Upper lobe of right lung (tissue), 1 donor: ENCODE data around the gene EIF4E3. TPM values are rescaled to one million over a fixed set of nuclear protein-coding genes. Genes with fewer than 3 reads are reported as not detected.

Source experiments
- ATAC-seq: fragments of 200-7000 bp; cut with Tn5 transposase; one replicate; pipeline ENCODE4 v1.9.1; 2020; ENCODE audit warnings: mild to moderate bottlenecking, moderate library complexity
- DNase-seq: peaks from one replicate; pipeline ENCODE4 v3.0.0-alpha.2; 2020
- H3K27ac ChIP-seq: fragments of 200-600 bp; one replicate; pipeline ENCODE4 v1.8.0; 2022
- H3K27me3 ChIP-seq: fragments of 200-600 bp; one replicate; pipeline ENCODE4 v1.8.0; 2022; ENCODE audit warnings: mild to moderate bottlenecking
- H3K36me3 ChIP-seq: fragments of 200-600 bp; one replicate; pipeline ENCODE4 v1.8.0; 2022
- H3K4me1 ChIP-seq: fragments of 200-600 bp; one replicate; pipeline ENCODE4 v1.8.0; 2022
- H3K4me3 ChIP-seq: fragments of 200-600 bp; one replicate; pipeline ENCODE4 v1.8.0; 2022; ENCODE audit warnings: mild to moderate bottlenecking
- H3K9me3 ChIP-seq: fragments of 200-600 bp; one replicate; pipeline ENCODE4 v1.8.0; 2022
- intact Hi-C: fragments of 100-400 bp; cut with DNase I; formaldehyde crosslinking; loops from one replicate; pipeline ENCODE4 v1.11.0; 2022
- total RNA-seq: library from RNA; stranded (reverse); fragmentation: NEBNext Ultra II Directional; extraction: Animal tissue kit (Norgen Biotek cat#: 25700); gene quantifications from one replicate; pipeline ENCODE4 v1.2.1, GENCODE V29; 2021
- TF ChIP-seq, protein P1 (sequence below): fragments of 200-600 bp; IDR thresholded peaks from one replicate; pipeline ENCODE4 v1.8.0; 2022; ENCODE audit warnings: antibody characterized with exemption
- donor health status: DM: no; HTN: yes; CAD: no; lungs with severe emphysema.

Gene EIF4E3
- total RNA-seq, 1 donor from 2014 or later, result 38.4 TPM

DNA sequence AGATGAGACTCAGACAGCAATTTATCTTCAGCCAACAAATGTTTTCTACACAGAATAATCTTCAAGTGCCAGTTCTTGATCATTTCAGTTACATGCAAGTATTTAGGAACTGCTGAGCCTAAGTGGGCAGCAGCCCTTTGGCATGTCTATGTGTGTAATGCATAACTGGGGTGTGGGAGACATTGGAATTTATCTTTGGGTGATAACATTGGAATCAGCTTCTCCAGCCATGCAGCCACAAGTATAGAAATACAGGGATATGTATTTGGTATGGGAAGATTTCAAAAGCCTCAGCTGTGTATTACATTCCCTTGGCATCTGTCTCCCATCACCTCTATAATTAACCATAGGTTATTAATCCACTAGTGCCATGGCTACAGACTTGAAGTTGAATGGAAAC, 78.2 kb downstream of the EIF4E3 start:
- DNase-seq (no peak), ATAC-seq (no peak)
- H3K4me1 ChIP-seq, result no peaks in the 10 kb centered on the region
- intact Hi-C loops, result no loop called here
- TF ChIP-seq, protein P1, sequence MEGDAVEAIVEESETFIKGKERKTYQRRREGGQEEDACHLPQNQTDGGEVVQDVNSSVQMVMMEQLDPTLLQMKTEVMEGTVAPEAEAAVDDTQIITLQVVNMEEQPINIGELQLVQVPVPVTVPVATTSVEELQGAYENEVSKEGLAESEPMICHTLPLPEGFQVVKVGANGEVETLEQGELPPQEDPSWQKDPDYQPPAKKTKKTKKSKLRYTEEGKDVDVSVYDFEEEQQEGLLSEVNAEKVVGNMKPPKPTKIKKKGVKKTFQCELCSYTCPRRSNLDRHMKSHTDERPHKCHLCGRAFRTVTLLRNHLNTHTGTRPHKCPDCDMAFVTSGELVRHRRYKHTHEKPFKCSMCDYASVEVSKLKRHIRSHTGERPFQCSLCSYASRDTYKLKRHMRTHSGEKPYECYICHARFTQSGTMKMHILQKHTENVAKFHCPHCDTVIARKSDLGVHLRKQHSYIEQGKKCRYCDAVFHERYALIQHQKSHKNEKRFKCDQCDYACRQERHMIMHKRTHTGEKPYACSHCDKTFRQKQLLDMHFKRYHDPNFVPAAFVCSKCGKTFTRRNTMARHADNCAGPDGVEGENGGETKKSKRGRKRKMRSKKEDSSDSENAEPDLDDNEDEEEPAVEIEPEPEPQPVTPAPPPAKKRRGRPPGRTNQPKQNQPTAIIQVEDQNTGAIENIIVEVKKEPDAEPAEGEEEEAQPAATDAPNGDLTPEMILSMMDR, result no peak
- H3K27me3 ChIP-seq, result no peaks in the 10 kb centered on the region
- no peaks in the 10 kb centered on the region for H3K36me3 ChIP-seq
- H3K9me3 ChIP-seq, result no peaks in the 10 kb centered on the region
- H3K4me3 ChIP-seq, result no peak overlapping the region
- no peak overlapping the region for H3K27ac ChIP-seq

DNA sequence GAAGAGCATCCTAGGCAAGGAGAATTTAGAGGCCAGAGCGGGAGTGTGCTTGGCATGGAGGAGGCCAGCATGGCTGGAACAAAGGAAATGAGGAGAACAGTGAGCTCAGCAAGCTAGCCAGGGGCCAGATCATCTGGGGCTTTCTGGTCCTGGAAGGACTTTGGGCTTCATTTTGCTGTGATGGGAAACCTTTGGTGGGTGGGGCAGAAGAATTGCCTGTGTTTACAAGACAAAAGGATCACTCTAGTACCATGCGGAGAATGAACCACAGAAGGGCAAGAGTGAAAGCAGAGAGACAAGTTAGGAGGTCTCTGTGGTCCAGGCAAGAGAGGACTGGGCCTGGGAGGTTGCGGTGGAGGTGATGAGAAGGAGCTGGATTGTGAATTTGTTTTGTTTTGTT, 80.1 kb downstream of the EIF4E3 start:
- Histone ChIP-seq H3K9me3 (no peaks in the 10 kb centered on the region), H3K27me3 (no peaks in the 10 kb centered on the region), H3K36me3 (no peaks in the 10 kb centered on the region), H3K4me1 (no peaks in the 10 kb centered on the region), H3K27ac (no peak overlapping the region), H3K4me3 (no peak overlapping the region)
- ATAC-seq, result no peak
- no peak for DNase-seq
- TF ChIP-seq, protein P1, result no peak
- intact Hi-C loops, result no loop called here

DNA sequence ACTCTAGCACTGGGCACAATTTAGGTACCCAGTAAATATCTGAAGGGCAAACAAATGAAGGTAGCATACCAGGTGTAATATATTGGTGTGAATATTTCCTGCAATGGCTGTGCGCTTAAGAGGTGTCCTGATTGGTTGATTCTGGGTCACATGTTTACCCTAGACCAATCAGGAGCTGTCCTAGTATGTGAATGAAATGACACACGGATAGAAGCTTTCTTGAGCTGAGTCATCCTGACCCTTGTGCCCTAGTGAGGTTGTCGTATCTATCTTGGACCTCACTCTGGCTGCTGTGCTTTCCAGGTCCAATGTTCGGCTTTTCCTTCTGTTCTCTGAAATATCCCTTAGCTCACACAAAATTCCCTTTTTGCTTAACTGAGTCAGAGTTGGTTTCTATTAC, 83.5 kb downstream of the EIF4E3 start:
- intact Hi-C loops, result no loop called here
- TF ChIP-seq, protein P1, result no peak
- no peak for ATAC-seq

GRCh38 chr3:71640331-71640983, 84.7 kb downstream of the EIF4E3 start:
- Histone ChIP-seq H3K36me3 (no peaks in the 10 kb centered on the region), H3K27ac (no peak overlapping the region), H3K4me1 (no peaks in the 10 kb centered on the region), H3K4me3 (no peak overlapping the region), H3K27me3 (no peaks in the 10 kb centered on the region), H3K9me3 (no peaks in the 10 kb centered on the region)
- ATAC-seq (peak; percentile 25), DNase-seq (no peak)
- intact Hi-C loops, result no loop called here
- TF ChIP-seq, protein P1, result no peak

More for the DNA sequence above, 83.5 kb downstream of the EIF4E3 start:
- Histone ChIP-seq H3K9me3 (no peaks in the 10 kb centered on the region), H3K27ac (no peak overlapping the region), H3K4me3 (no peak overlapping the region), H3K27me3 (no peaks in the 10 kb centered on the region), H3K4me1 (no peaks in the 10 kb centered on the region), H3K36me3 (no peaks in the 10 kb centered on the region)
- no peak for DNase-seq

- Histone ChIP-seq H3K27me3 (no peaks in the 10 kb centered on the region), H3K9me3 (no peaks in the 10 kb centered on the region), H3K27ac (no peak overlapping the region), H3K4me3 (no peak overlapping the region), H3K4me1 (no peaks in the 10 kb centered on the region), H3K36me3 (no peaks in the 10 kb centered on the region)
- ATAC-seq, result no peak
- no peak for DNase-seq
- TF ChIP-seq, protein P1, result no peak
- intact Hi-C loops, result no loop called here
These were observed 88.7 kb downstream of the EIF4E3 start for GRCh38 chr3:71636482-71636881.

DNA sequence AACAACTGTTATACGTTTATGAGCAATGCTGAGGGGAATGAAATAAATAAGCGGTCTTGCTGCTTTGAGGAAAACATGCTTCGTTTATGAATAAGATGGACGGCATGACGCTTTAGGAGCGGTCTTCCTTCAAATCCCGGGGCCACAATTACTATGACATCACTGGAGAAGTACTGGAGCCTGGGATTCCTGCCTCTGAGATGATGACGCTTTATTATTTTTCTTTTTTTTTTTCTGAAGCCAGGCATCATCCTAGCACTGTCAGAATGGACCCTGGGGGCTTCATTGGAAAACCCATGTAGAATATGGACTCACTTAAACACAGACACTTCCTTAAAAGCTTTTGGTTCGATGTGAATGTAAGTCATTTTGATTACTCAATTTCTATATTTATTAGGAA, 89.2 kb downstream of the EIF4E3 start:
- no peak for ATAC-seq
- TF ChIP-seq, protein P1, result no peak
- H3K27ac ChIP-seq, result no peak overlapping the region
- H3K27me3 ChIP-seq, result no peaks in the 10 kb centered on the region
- H3K9me3 ChIP-seq, result no peaks in the 10 kb centered on the region
- H3K36me3 ChIP-seq, result no peaks in the 10 kb centered on the region
- no peak for DNase-seq
- no peaks in the 10 kb centered on the region for H3K4me1 ChIP-seq
- no peak overlapping the region for H3K4me3 ChIP-seq
- intact Hi-C loops, result no loop called here
